Uterus (tissue), 2 donors: Measurements from ENCODE around the gene LMAN1L.

Experiments
- CTCF ChIP-seq, 4 experiments: fragments of 200-600 bp in 2 of 4; fragments of 450-650 bp in 2 of 4; sonication (generic) in 2 of 4; IDR thresholded peaks; one replicate each; pipeline ENCODE4 v1.5.1; 2016 to 2019; ENCODE audit warnings: antibody characterized with exemption in 4 of 4, mild to moderate bottlenecking in 2 of 4, moderate library complexity in 1 of 4
- POLR2A ChIP-seq, 2 donors: fragments of 450-650 bp; IDR thresholded peaks; one replicate each; pipeline ENCODE4 v1.6.1; 2016; ENCODE audit warnings: antibody characterized with exemption in 2 of 2, mild to moderate bottlenecking in 1 of 2, moderate library complexity in 1 of 2

- no peak for TF ChIP-seq CTCF (IDR thresholded peaks at IDR 0.05)
- no peak for TF ChIP-seq POLR2A (IDR thresholded peaks at IDR 0.05)
Measured at GRCh38 chr15:74845581-74845980, 32.9 kb downstream of the LMAN1L start.
